ENCODE results near the gene KLF3.

DNA sequence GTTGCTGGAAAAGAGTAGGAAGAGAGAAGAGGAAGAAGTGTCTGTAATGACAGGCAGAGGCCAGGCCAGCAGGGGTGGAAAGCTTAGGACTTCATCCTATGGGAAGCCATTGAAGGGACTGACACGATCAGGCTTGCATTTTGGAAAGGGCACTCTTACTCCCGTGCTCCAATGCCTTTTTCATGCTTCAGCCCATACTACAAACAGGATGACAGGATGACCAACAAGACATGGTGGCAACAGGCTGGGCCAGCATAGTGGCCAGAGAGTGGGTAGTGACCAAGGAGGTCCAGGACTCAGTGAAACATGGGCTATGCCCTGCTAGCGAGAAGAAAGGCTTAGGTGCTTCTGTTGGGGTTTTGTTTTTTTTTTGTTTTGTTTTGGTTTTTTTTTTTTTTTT is 2.6 kb upstream of the KLF3 start:
- no peak for TF ChIP-seq EZH2 (IDR thresholded peaks at IDR 0.05; ENCODE audit: insufficient read depth, low read length)
- TF ChIP-seq, protein P1, sequence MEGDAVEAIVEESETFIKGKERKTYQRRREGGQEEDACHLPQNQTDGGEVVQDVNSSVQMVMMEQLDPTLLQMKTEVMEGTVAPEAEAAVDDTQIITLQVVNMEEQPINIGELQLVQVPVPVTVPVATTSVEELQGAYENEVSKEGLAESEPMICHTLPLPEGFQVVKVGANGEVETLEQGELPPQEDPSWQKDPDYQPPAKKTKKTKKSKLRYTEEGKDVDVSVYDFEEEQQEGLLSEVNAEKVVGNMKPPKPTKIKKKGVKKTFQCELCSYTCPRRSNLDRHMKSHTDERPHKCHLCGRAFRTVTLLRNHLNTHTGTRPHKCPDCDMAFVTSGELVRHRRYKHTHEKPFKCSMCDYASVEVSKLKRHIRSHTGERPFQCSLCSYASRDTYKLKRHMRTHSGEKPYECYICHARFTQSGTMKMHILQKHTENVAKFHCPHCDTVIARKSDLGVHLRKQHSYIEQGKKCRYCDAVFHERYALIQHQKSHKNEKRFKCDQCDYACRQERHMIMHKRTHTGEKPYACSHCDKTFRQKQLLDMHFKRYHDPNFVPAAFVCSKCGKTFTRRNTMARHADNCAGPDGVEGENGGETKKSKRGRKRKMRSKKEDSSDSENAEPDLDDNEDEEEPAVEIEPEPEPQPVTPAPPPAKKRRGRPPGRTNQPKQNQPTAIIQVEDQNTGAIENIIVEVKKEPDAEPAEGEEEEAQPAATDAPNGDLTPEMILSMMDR (IDR thresholded peaks at IDR 0.05; ENCODE audit: insufficient read depth, low read depth, low read length): no peak

All from astrocyte (in vitro differentiated cells and primary cell).